Endothelial cell (in vitro differentiated cells): Measurements from ENCODE around the gene PRDM11. TPM values are rescaled to one million over a fixed set of nuclear protein-coding genes. Genes with fewer than 3 reads are reported as not detected.

Source experiments
- DNase-seq: peaks from one replicate; pipeline ENCODE4 v3.0.0; 2021; ENCODE audit warnings: low spot score
- H3K27ac Mint-ChIP-seq: one replicate; pipeline ENCODE4 v1.8.0; 2021; ENCODE audit warnings: mixed read lengths, inconsistent platforms; ENCODE audit not compliant: unreplicated experiment
- H3K27me3 Mint-ChIP-seq: one replicate; pipeline ENCODE4 v1.8.0; 2021; ENCODE audit warnings: mild to moderate bottlenecking, moderate library complexity, mixed read lengths, inconsistent platforms; ENCODE audit not compliant: unreplicated experiment
- H3K36me3 Mint-ChIP-seq: one replicate; pipeline ENCODE4 v1.8.0; 2021; ENCODE audit warnings: mild to moderate bottlenecking, low read depth, mixed read lengths, inconsistent platforms; ENCODE audit not compliant: unreplicated experiment
- H3K4me1 Mint-ChIP-seq: one replicate; pipeline ENCODE4 v1.8.0; 2021; ENCODE audit warnings: mild to moderate bottlenecking, mixed read lengths, inconsistent platforms; ENCODE audit not compliant: unreplicated experiment
- H3K4me3 Mint-ChIP-seq: one replicate; pipeline ENCODE4 v1.8.0; 2021; ENCODE audit warnings: mild to moderate bottlenecking, mixed read lengths, inconsistent platforms; ENCODE audit not compliant: unreplicated experiment
- H3K9me3 Mint-ChIP-seq: one replicate; pipeline ENCODE4 v1.8.0; 2021; ENCODE audit warnings: mixed read lengths, inconsistent platforms; ENCODE audit not compliant: unreplicated experiment
- total RNA-seq: library from RNA; stranded (reverse); fragmentation: NEBNext Ultra II Directional; extraction: Animal tissue kit (Norgen Biotek cat#: 25700); gene quantifications from one replicate; pipeline ENCODE4 v1.2.1, GENCODE V29; 2021; ENCODE audit not compliant: unreplicated experiment
- TF ChIP-seq, protein P1 (sequence below): fragments of 200-600 bp; sonication (generic); IDR thresholded peaks from one replicate; pipeline ENCODE4 v1.5.0; 2021; ENCODE audit warnings: antibody characterized with exemption; ENCODE audit not compliant: unreplicated experiment

The PRDM11 gene
- total RNA-seq, 1 donor from 2014 or later: 16.0 TPM

DNA sequence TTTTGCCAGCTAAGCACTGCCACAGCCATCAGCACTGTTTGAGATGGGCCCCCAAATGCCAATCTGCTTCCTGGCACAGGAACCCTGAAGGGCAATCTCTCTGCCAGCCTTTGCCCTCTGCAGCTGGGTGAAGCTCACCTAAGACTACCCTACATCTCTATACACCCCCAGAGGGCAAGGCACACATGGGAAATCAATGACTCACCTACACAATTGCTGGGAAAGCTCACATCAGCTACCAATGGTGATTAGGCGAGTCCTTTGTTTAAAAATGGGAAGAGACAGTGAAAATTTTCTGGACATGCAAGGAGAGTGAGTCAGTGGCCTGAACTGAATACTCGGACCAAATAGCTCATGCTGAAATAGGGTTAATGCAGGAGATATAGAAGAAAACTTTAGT, 12.6 kb upstream of the PRDM11 start:
- TF ChIP-seq, protein P1, sequence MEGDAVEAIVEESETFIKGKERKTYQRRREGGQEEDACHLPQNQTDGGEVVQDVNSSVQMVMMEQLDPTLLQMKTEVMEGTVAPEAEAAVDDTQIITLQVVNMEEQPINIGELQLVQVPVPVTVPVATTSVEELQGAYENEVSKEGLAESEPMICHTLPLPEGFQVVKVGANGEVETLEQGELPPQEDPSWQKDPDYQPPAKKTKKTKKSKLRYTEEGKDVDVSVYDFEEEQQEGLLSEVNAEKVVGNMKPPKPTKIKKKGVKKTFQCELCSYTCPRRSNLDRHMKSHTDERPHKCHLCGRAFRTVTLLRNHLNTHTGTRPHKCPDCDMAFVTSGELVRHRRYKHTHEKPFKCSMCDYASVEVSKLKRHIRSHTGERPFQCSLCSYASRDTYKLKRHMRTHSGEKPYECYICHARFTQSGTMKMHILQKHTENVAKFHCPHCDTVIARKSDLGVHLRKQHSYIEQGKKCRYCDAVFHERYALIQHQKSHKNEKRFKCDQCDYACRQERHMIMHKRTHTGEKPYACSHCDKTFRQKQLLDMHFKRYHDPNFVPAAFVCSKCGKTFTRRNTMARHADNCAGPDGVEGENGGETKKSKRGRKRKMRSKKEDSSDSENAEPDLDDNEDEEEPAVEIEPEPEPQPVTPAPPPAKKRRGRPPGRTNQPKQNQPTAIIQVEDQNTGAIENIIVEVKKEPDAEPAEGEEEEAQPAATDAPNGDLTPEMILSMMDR: no peak
- no peak overlapping the region for H3K4me3 Mint-ChIP-seq

DNA sequence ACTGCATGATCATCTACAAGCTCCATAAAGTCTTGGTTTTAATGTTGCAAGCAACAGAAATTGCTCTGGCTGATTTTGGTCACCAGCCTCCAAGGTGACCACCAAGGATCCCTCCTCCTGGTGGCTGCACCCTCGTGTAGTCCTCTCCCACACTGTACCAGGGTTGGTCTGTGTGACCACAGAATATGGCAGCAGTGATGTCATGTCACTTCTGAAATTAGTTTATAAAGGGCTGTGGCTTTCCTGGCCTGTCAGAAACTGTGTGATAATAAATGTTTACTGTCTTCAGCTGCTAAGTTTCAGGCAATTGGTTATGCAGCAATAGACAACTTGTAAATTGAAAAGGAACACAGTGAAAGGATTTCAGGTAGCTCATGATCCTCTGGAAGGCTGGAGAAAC, 5.3 kb upstream of the PRDM11 start:
- H3K27me3 Mint-ChIP-seq: peaks cover 12% of the 10 kb centered on the region
- no peaks in the 10 kb centered on the region for H3K9me3 Mint-ChIP-seq
- peaks cover 8% of the 10 kb centered on the region for H3K4me1 Mint-ChIP-seq
- H3K4me3 Mint-ChIP-seq: no peak overlapping the region
- no peaks in the 10 kb centered on the region for H3K36me3 Mint-ChIP-seq
- TF ChIP-seq, protein P1: no peak
- no peak for DNase-seq
- H3K27ac Mint-ChIP-seq: no peak overlapping the region

More for the DNA sequence above, 12.6 kb upstream of the PRDM11 start:
- Mint-ChIP-seq H3K9me3 (no peaks in the 10 kb centered on the region), H3K27ac (no peak overlapping the region), H3K36me3 (no peaks in the 10 kb centered on the region), H3K4me1 (no peaks in the 10 kb centered on the region), H3K27me3 (no peaks in the 10 kb centered on the region)
- DNase-seq: no peak

DNA sequence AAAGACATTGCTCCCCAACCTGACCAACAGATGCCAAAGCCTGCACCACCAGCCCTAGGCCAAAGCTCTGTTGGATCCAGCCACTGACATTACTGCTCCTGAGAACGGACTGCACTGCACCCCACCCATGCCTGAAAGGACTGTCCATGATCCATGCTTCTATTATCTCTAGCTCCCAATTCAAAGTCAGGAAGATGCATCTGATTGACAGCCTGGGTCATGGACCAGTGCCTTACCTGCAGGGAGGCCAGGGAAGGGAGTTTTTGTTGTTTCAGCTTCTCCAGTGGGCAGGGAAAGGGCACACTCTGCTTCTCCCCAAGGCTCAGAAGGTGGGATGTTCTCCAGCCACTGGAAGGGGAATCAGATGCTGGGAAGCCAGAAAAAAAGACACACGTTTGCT, 4.8 kb upstream of the PRDM11 start:
- Mint-ChIP-seq H3K4me3 (no peak overlapping the region), H3K27ac (no peak overlapping the region), H3K9me3 (no peaks in the 10 kb centered on the region), H3K36me3 (no peaks in the 10 kb centered on the region), H3K4me1 (peaks cover 9% of the 10 kb centered on the region), H3K27me3 (peaks cover 13% of the 10 kb centered on the region)
- no peak for DNase-seq
- TF ChIP-seq, protein P1: no peak

DNA sequence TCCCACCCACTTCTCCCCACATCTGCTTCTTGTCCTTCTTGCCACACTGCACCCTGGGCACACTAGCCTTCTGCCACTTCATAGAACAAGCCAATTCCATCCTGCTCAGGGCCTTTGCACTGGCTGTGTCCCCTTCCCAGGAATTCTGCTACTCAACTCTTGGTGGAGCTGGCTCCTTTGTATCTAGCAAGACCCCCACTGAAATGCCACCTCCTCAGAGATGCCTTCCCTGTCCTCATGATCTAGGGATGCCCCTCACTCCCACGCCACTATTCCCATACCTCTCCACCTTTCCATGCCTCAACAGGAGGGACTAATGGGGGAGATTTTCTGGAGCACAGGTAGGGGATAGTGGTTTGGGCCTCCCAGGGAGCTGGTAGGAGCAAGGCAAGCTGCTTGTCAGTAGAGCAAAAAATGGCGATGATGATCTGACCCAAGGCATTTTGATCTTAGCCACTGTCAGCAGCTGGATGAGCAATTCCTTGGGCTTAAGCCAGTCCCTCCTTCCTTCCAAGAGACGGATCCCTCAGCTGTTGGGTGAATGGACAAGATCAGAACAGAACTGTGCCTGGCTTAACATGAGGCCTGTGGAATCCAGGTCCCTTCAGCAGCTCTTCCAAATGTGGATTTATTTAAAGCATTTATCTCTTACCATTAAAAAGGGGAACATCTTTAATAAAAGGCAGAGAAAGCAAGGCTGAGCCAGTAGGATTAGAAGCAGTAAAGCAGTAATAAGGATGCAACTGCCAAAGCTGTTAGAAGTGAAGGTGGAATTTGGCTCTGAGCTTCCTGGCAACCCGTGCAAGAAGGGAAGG, 4.0 kb upstream of the PRDM11 start:
- DNase-seq: no peak
- H3K4me1 Mint-ChIP-seq: peaks cover 11% of the 10 kb centered on the region
- no peak overlapping the region for H3K4me3 Mint-ChIP-seq
- no peak overlapping the region for H3K27ac Mint-ChIP-seq
- TF ChIP-seq, protein P1: no peak
- no peaks in the 10 kb centered on the region for H3K36me3 Mint-ChIP-seq
- no peaks in the 10 kb centered on the region for H3K9me3 Mint-ChIP-seq
- H3K27me3 Mint-ChIP-seq: peaks cover 14% of the 10 kb centered on the region

DNA sequence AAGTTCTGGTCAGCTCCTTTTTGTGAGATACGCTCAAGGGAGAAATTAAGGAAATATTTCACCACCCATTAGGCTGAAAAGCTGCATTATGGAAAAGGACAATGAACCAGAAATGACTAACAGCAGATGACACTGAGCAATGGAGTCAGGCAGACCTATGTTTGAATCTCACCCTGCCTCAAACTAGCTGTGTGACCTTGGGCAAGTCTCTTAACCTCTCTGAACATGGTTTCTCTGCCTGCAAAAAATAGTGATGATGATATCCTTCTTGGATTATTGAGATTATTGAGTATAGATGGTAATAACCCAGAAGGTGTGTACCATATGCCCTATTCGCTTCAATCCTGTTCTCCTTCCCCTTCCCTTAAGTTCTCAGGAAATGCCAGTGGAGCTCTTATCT, 2.9 kb upstream of the PRDM11 start:
- no peaks in the 10 kb centered on the region for H3K36me3 Mint-ChIP-seq
- TF ChIP-seq, protein P1: no peak
- H3K4me1 Mint-ChIP-seq: peaks cover 17% of the 10 kb centered on the region
- H3K4me3 Mint-ChIP-seq: no peak overlapping the region
- peaks cover 15% of the 10 kb centered on the region for H3K27me3 Mint-ChIP-seq
- no peaks in the 10 kb centered on the region for H3K9me3 Mint-ChIP-seq
- no peak overlapping the region for H3K27ac Mint-ChIP-seq
- no peak for DNase-seq
